HepG2 (cell line): ENCODE results near the gene DYNLL2. TPM values are rescaled to one million over a fixed set of nuclear protein-coding genes. Genes with fewer than 3 reads are reported as not detected.
A peak's percentile ranks its signal among the peaks of the same experiment; 100 is the strongest.

ENCODE experiments used
- DPF2 ChIP-seq: sonication (generic); formaldehyde crosslinking; IDR thresholded peaks from 2 replicates; pipeline ENCODE4 v1.4.0; 2020; ENCODE audit warnings: mild to moderate bottlenecking, low read depth, missing genetic modification reagents, borderline replicate concordance
- DR1 ChIP-seq: sonication (generic); formaldehyde crosslinking; IDR thresholded peaks from 2 replicates; pipeline ENCODE4 v1.8.0; 2021; ENCODE audit warnings: mild to moderate bottlenecking, missing genetic modification reagents, inconsistent platforms
- DZIP1 ChIP-seq: sonication (generic); formaldehyde crosslinking; IDR thresholded peaks from 2 replicates; pipeline ENCODE4 v1.5.0; 2020; ENCODE audit warnings: mild to moderate bottlenecking, missing genetic modification reagents
- KDM2A ChIP-seq: sonication (generic); formaldehyde crosslinking; IDR thresholded peaks from 2 replicates; pipeline ENCODE4 v1.4.0; 2020; ENCODE audit warnings: low read depth, missing genetic modification reagents, borderline replicate concordance
- MAF1 ChIP-seq: sonication (generic); formaldehyde crosslinking; IDR thresholded peaks from 2 replicates; pipeline ENCODE4 v1.5.0; 2020; ENCODE audit warnings: missing genetic modification reagents, borderline replicate concordance
- MED1 ChIP-seq: sonication (generic); formaldehyde crosslinking; IDR thresholded peaks from 2 replicates; pipeline ENCODE4 v1.4.0; 2020; ENCODE audit warnings: missing genetic modification reagents
- PPARG ChIP-seq: conservative IDR thresholded peaks from 2 replicates; pipeline ENCODE4 v1.6.1; 2016; ENCODE audit warnings: missing biosample characterization, missing genetic modification reagents
- THAP9 ChIP-seq: sonication (generic); formaldehyde crosslinking; IDR thresholded peaks from 2 replicates; pipeline ENCODE4; 2020; ENCODE audit warnings: missing genetic modification reagents, mild to moderate bottlenecking, borderline replicate concordance
- ZNF17 ChIP-seq: sonication (generic); formaldehyde crosslinking; IDR thresholded peaks from 2 replicates; pipeline ENCODE4 v1.5.0; 2020; ENCODE audit warnings: mild to moderate bottlenecking, missing genetic modification reagents
- ZNF446 ChIP-seq: sonication (generic); formaldehyde crosslinking; IDR thresholded peaks from 2 replicates; pipeline ENCODE4 v1.5.0; 2020; ENCODE audit warnings: mild to moderate bottlenecking, missing genetic modification reagents
- ZNF777 ChIP-seq: sonication (generic); formaldehyde crosslinking; IDR thresholded peaks from 2 replicates; pipeline ENCODE4 v1.4.0; 2020; ENCODE audit warnings: missing genetic modification reagents
- ZNF780A ChIP-seq: sonication (generic); formaldehyde crosslinking; IDR thresholded peaks from 2 replicates; pipeline ENCODE4 v1.8.0; 2022; ENCODE audit warnings: mild to moderate bottlenecking, missing genetic modification reagents, moderate library complexity
- polyA plus RNA-seq, 8 experiments: library from polyadenylated mRNA; depleted of rRNA in 3 of 8; stranded (reverse) in 7 of 8; unstranded in 1 of 8; fragments of >200 nt; fragmentation: Illumina TruSeq in 4 of 8; extraction: Trizol in 4 of 8; gene quantifications; 2 replicates each; pipeline versions ENCODE4 v1.2.1 to v1.2.3, GENCODE V29; 2011 to 2016; ENCODE audit warnings: low read depth in 4 of 8, missing spikeins in 1 of 8, mixed read lengths in 1 of 8; ENCODE audit not compliant: insufficient read depth in 1 of 8
- total RNA-seq, 5 experiments: library from RNA; depleted of rRNA; stranded (reverse); fragments of >200 nt; fragmentation: Illumina TruSeq; extraction: Trizol; gene quantifications; 2 replicates each; pipeline ENCODE4 v1.2.3, GENCODE V29; 2016; ENCODE audit warnings: low read depth in 1 of 5
- TF ChIP-seq, protein P1 (sequence below): sonication (generic); formaldehyde crosslinking; IDR thresholded peaks from 2 replicates; pipeline ENCODE4 v1.5.0; 2020; ENCODE audit warnings: missing genetic modification reagents
- TF ChIP-seq, protein P2 (sequence below): sonication (generic); formaldehyde crosslinking; IDR thresholded peaks from 2 replicates; pipeline ENCODE4 v1.5.1; 2020; ENCODE audit warnings: missing genetic modification reagents, mild to moderate bottlenecking, borderline replicate concordance

The DYNLL2 gene
- total and polyA plus RNA-seq, 2 of the 13 experiments (the other 11 are each of a cell fraction or from before 2014, with no cell fraction given), result 9.5 to 29.0 TPM

- no peak for TF ChIP-seq KDM2A (CRISPR knock-in tag)
- TF ChIP-seq MAF1, result no peak
- no peak for TF ChIP-seq ZNF777
- TF ChIP-seq PPARG, result peak; percentile 79
- TF ChIP-seq DR1 (CRISPR knock-in tag), result no peak
- no peak for TF ChIP-seq THAP9 (CRISPR knock-in tag)
- TF ChIP-seq ZNF780A, result no peak
- TF ChIP-seq, protein P1, sequence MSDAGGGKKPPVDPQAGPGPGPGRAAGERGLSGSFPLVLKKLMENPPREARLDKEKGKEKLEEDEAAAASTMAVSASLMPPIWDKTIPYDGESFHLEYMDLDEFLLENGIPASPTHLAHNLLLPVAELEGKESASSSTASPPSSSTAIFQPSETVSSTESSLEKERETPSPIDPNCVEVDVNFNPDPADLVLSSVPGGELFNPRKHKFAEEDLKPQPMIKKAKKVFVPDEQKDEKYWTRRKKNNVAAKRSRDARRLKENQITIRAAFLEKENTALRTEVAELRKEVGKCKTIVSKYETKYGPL (CRISPR knock-in tag), result 0 out of 2 replicates have a peak, but pooled peaks have one; percentile 45
- no peak for TF ChIP-seq DPF2 (CRISPR knock-in tag)
- no peak for TF ChIP-seq ZNF17 (CRISPR knock-in tag)
- TF ChIP-seq, protein P2, sequence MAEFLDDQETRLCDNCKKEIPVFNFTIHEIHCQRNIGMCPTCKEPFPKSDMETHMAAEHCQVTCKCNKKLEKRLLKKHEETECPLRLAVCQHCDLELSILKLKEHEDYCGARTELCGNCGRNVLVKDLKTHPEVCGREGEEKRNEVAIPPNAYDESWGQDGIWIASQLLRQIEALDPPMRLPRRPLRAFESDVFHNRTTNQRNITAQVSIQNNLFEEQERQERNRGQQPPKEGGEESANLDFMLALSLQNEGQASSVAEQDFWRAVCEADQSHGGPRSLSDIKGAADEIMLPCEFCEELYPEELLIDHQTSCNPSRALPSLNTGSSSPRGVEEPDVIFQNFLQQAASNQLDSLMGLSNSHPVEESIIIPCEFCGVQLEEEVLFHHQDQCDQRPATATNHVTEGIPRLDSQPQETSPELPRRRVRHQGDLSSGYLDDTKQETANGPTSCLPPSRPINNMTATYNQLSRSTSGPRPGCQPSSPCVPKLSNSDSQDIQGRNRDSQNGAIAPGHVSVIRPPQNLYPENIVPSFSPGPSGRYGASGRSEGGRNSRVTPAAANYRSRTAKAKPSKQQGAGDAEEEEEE (CRISPR knock-in tag), result no peak
- TF ChIP-seq ZNF446 (CRISPR knock-in tag), result peak; percentile 78; the same call in 1 of the 2 replicates
- no peak for TF ChIP-seq MED1 (CRISPR knock-in tag)
- no peak for TF ChIP-seq DZIP1
These were observed 37.1 kb downstream of the DYNLL2 start (continued) for GRCh38 chr17:58120195-58120822.
